Nephron progenitor cell (in vitro differentiated cells): ENCODE data around the gene MOK.
A peak's percentile ranks its signal among the peaks of the same experiment; 100 is the strongest.

Experiments used
- DNase-seq: peaks from one replicate; pipeline ENCODE4 v3.0.0; 2021
- H3K27ac Mint-ChIP-seq: 2 replicates; pipeline ENCODE4 v1.8.0; 2021; ENCODE audit warnings: mild to moderate bottlenecking, moderate library complexity, mixed read lengths
- H3K27me3 Mint-ChIP-seq: 2 replicates; pipeline ENCODE4 v1.8.0; 2021; ENCODE audit warnings: mild to moderate bottlenecking, low read depth, mixed read lengths; ENCODE audit not compliant: poor library complexity
- H3K36me3 Mint-ChIP-seq: 2 replicates; pipeline ENCODE4 v1.8.0; 2021; ENCODE audit warnings: low read depth, mixed read lengths
- H3K4me1 Mint-ChIP-seq: 2 replicates; pipeline ENCODE4 v1.8.0; 2021; ENCODE audit warnings: mixed read lengths
- H3K4me3 Mint-ChIP-seq: 2 replicates; pipeline ENCODE4 v1.8.0; 2021; ENCODE audit warnings: mild to moderate bottlenecking, moderate library complexity, mixed read lengths
- H3K9me3 Mint-ChIP-seq: 2 replicates; pipeline ENCODE4 v1.8.0; 2021; ENCODE audit warnings: mild to moderate bottlenecking, moderate library complexity, mixed read lengths
- CTCF ChIP-seq: fragments of 200-600 bp; sonication (generic); IDR thresholded peaks from 2 replicates; pipeline ENCODE4 v1.5.0; 2021; ENCODE audit warnings: antibody characterized with exemption

MOK gene

GRCh38 chr14:102278631-102278935, 26.4 kb downstream of the MOK start:
- Mint-ChIP-seq H3K27me3 (no peaks in the 10 kb centered on the region), H3K4me1 (peaks cover 4% of the 10 kb centered on the region), H3K9me3 (peaks cover 13% of the 10 kb centered on the region), H3K4me3 (no peak overlapping the region), H3K36me3 (peaks cover 18% of the 10 kb centered on the region), H3K27ac (no peak overlapping the region)
- no peak for TF ChIP-seq CTCF
- DNase-seq = no peak

GRCh38 chr14:102277874-102278630, 26.9 kb downstream of the MOK start:
- H3K4me1 Mint-ChIP-seq = peaks cover 4% of the 10 kb centered on the region
- TF ChIP-seq CTCF = no peak
- H3K27ac Mint-ChIP-seq = no peak overlapping the region
- H3K4me3 Mint-ChIP-seq = no peak overlapping the region
- H3K9me3 Mint-ChIP-seq = peaks cover 13% of the 10 kb centered on the region
- H3K36me3 Mint-ChIP-seq = peaks cover 18% of the 10 kb centered on the region
- DNase-seq = no peak
- no peaks in the 10 kb centered on the region for H3K27me3 Mint-ChIP-seq

GRCh38 chr14:102275866-102276265, 29.1 kb downstream of the MOK start:
- H3K27ac Mint-ChIP-seq = no peak overlapping the region
- DNase-seq = no peak
- H3K4me1 Mint-ChIP-seq = peaks cover 4% of the 10 kb centered on the region
- no peaks in the 10 kb centered on the region for H3K27me3 Mint-ChIP-seq
- peaks cover 13% of the 10 kb centered on the region for H3K36me3 Mint-ChIP-seq
- TF ChIP-seq CTCF = no peak
- H3K4me3 Mint-ChIP-seq = no peak overlapping the region
- peaks cover 13% of the 10 kb centered on the region for H3K9me3 Mint-ChIP-seq

- DNase-seq = no peak
- Mint-ChIP-seq H3K27me3 (no peaks in the 10 kb centered on the region), H3K27ac (no peak overlapping the region), H3K9me3 (peaks cover 13% of the 10 kb centered on the region), H3K4me1 (no peaks in the 10 kb centered on the region), H3K4me3 (no peak overlapping the region), H3K36me3 (peaks cover 13% of the 10 kb centered on the region)
- no peak for TF ChIP-seq CTCF
These were observed 32.6 kb downstream of the MOK start for GRCh38 chr14:102272392-102272791.

GRCh38 chr14:102264775-102265174, 40.2 kb downstream of the MOK start:
- no peaks in the 10 kb centered on the region for H3K9me3 Mint-ChIP-seq
- peaks cover 6% of the 10 kb centered on the region for H3K27me3 Mint-ChIP-seq
- no peak for DNase-seq
- peak overlapping the region; percentile 25 for H3K27ac Mint-ChIP-seq
- H3K4me3 Mint-ChIP-seq = no peak overlapping the region
- peaks cover 12% of the 10 kb centered on the region for H3K4me1 Mint-ChIP-seq
- H3K36me3 Mint-ChIP-seq = no peaks in the 10 kb centered on the region
- TF ChIP-seq CTCF = no peak

- Mint-ChIP-seq H3K4me1 (peaks cover 12% of the 10 kb centered on the region), H3K36me3 (no peaks in the 10 kb centered on the region), H3K4me3 (no peak overlapping the region), H3K9me3 (no peaks in the 10 kb centered on the region), H3K27me3 (peaks cover 6% of the 10 kb centered on the region), H3K27ac (peak overlapping the region; percentile 25)
- DNase-seq = no peak
- TF ChIP-seq CTCF = no peak
These were observed 40.6 kb downstream of the MOK start for GRCh38 chr14:102264355-102264754.
